K562 (cell line): ENCODE data around the gene FSCN2. TPM values are rescaled to one million over a fixed set of nuclear protein-coding genes. Genes with fewer than 3 reads are reported as not detected.
A peak's percentile ranks its signal among the peaks of the same experiment; 100 is the strongest.

ENCODE experiments used
- CTBP1 ChIP-seq: fragments of 450-650 bp; IDR thresholded peaks from 2 replicates; pipeline ENCODE4 v1.6.1; 2016; ENCODE audit warnings: borderline replicate concordance
- EGR1 ChIP-seq: fragments of 450-650 bp; conservative IDR thresholded peaks from 2 replicates; pipeline ENCODE4 v1.6.1; 2017; ENCODE audit warnings: mild to moderate bottlenecking
- FOXA3 ChIP-seq, 2 experiments: fragments of 450-650 bp in 1 of 2; sonication (generic) in 1 of 2; formaldehyde crosslinking; IDR thresholded peaks in 1 of 2; conservative IDR thresholded peaks in 1 of 2; 2 replicates each; pipeline versions ENCODE4 v1.4.0 to v1.8.0; 2020 to 2022; ENCODE audit warnings: mild to moderate bottlenecking in 2 of 2, missing genetic modification reagents in 1 of 2
- GABPB1 ChIP-seq: sonication (generic); formaldehyde crosslinking; IDR thresholded peaks from 2 replicates; pipeline ENCODE4 v1.8.0; 2022; ENCODE audit warnings: mild to moderate bottlenecking, missing genetic modification reagents
- HMGN3 ChIP-seq: IDR thresholded peaks from 2 replicates; pipeline ENCODE4 v1.6.1; 2011; ENCODE audit warnings: borderline replicate concordance, low read depth, mild to moderate bottlenecking, mixed read lengths, low read length; ENCODE audit not compliant: insufficient read length; ENCODE audit errors: extremely low read depth
- KLF6 ChIP-seq: fragments of 250-450 bp; sonication (Bioruptor Pico); IDR thresholded peaks from 2 replicates; pipeline ENCODE4 v1.4.0; 2020; ENCODE audit warnings: mild to moderate bottlenecking, moderate library complexity, borderline replicate concordance
- POLR2A ChIP-seq: fragments of 450-650 bp; conservative IDR thresholded peaks from 2 replicates; pipeline ENCODE4 v1.6.1; 2016
- POLR2G ChIP-seq: fragments of 200-400 bp; formaldehyde crosslinking; IDR thresholded peaks from 2 replicates; pipeline ENCODE4 v1.6.1; 2017; ENCODE audit warnings: low read depth, mild to moderate bottlenecking, antibody characterized with exemption, low read length, moderate library complexity
- RAD21 ChIP-seq, 2 experiments: fragments of 250-450 bp in 1 of 2; fragments of 450-650 bp in 1 of 2; sonication (Bioruptor Pico) in 1 of 2; formaldehyde crosslinking in 1 of 2; IDR thresholded peaks in 1 of 2; conservative IDR thresholded peaks in 1 of 2; 2 replicates each; pipeline versions ENCODE4 v1.4.0 to v1.8.0; 2020 to 2022; ENCODE audit warnings: mild to moderate bottlenecking in 2 of 2, moderate library complexity in 1 of 2
- SIN3B ChIP-seq: fragments of 450-650 bp; IDR thresholded peaks from 2 replicates; pipeline ENCODE4 v1.6.1; 2017; ENCODE audit warnings: low read depth, mild to moderate bottlenecking, moderate library complexity
- SOX6 ChIP-seq: fragments of 450-650 bp; IDR thresholded peaks from 2 replicates; pipeline ENCODE4 v1.6.1; 2014; ENCODE audit warnings: mild to moderate bottlenecking
- ZBED1 ChIP-seq: IDR thresholded peaks from 2 replicates; pipeline ENCODE4 v1.6.1; 2014
- ZSCAN32 ChIP-seq: fragments of 450-650 bp; formaldehyde crosslinking; IDR thresholded peaks from 2 replicates; pipeline ENCODE4 v1.4.0; 2020; ENCODE audit warnings: mild to moderate bottlenecking, moderate library complexity
- polyA plus RNA-seq, 8 experiments: library from polyadenylated mRNA; depleted of rRNA in 4 of 8; stranded (reverse) in 5 of 8; unstranded in 3 of 8; fragments of >200 nt; fragmentation: Nextera tagmentation in 2 of 8; fragmentation: Illumina TruSeq in 1 of 8; extraction: Ambion mirVana in 2 of 8; extraction: Trizol in 1 of 8; gene quantifications; 2 replicates each; pipeline versions ENCODE4 v1.2.1 to v1.2.3, GENCODE V29; 2011 to 2014; ENCODE audit warnings: inconsistent platforms in 1 of 8, missing spikeins in 1 of 8
- total RNA-seq, 7 experiments: library from RNA; depleted of rRNA in 6 of 7; stranded (reverse); fragments of >200 nt in 6 of 7; fragmentation: Illumina TruSeq in 2 of 7; extraction: Trizol in 2 of 7; gene quantifications; 2 replicates each; pipeline versions ENCODE4 v1.2.1 to v1.2.3, GENCODE V29; 2011 to 2021; ENCODE audit warnings: low replicate concordance in 1 of 7
- TF ChIP-seq, protein P1 (sequence below), 2 experiments: fragments of 450-650 bp; formaldehyde crosslinking in 1 of 2; IDR thresholded peaks; 2 replicates each; pipeline versions ENCODE4 v1.4.0 to v1.6.1; 2014 to 2020; ENCODE audit warnings: mild to moderate bottlenecking in 2 of 2, borderline replicate concordance in 1 of 2, low read depth in 1 of 2
- TF ChIP-seq, protein P2 (sequence below): sonication (generic); formaldehyde crosslinking; IDR thresholded peaks from 2 replicates; pipeline ENCODE4 v1.8.0; 2023; ENCODE audit warnings: mild to moderate bottlenecking, missing genetic modification reagents

The FSCN2 gene
- total and polyA plus RNA-seq, 9 of the 15 experiments (the other 6 are each of a cell fraction or from before 2014, with no cell fraction given): 0.08 TPM; not detected in 8

DNA sequence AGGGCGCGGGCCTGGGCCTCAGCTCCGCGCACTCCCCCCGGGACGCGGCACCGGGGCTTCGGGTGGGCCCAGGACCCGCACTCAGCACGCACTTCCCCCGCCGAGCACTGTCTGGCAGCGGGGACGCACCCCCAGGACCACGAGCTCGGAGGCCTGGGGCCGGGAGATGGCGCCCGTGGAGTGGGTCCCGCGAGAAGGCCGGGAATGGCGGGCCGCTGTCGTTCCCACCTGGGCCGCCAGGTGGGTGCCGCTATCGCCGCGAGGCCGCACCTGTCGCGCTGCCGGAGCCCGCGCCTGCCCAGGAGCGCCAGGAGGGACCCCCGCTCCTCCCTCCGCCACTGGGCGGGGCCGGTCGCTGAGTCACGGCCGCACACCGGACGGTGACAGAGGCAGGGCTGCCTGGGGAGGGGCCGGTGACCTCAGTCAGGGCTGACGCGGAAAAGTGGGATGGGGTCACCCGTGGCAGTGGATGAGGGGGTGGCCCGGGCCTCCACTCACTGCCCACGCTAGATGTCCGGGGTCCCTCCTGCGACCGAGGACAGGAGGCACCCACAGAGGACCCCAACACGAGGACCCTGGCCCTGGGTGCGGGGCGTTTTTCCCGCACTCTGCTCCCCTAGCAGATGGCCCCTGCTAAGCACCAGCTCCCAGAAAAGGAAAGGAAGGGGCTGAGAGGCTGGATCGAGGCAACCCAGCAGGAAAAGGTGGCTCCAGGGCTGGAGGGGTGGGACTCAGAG is 8.7 kb upstream of the FSCN2 start (continued):
- TF ChIP-seq, protein P1, sequence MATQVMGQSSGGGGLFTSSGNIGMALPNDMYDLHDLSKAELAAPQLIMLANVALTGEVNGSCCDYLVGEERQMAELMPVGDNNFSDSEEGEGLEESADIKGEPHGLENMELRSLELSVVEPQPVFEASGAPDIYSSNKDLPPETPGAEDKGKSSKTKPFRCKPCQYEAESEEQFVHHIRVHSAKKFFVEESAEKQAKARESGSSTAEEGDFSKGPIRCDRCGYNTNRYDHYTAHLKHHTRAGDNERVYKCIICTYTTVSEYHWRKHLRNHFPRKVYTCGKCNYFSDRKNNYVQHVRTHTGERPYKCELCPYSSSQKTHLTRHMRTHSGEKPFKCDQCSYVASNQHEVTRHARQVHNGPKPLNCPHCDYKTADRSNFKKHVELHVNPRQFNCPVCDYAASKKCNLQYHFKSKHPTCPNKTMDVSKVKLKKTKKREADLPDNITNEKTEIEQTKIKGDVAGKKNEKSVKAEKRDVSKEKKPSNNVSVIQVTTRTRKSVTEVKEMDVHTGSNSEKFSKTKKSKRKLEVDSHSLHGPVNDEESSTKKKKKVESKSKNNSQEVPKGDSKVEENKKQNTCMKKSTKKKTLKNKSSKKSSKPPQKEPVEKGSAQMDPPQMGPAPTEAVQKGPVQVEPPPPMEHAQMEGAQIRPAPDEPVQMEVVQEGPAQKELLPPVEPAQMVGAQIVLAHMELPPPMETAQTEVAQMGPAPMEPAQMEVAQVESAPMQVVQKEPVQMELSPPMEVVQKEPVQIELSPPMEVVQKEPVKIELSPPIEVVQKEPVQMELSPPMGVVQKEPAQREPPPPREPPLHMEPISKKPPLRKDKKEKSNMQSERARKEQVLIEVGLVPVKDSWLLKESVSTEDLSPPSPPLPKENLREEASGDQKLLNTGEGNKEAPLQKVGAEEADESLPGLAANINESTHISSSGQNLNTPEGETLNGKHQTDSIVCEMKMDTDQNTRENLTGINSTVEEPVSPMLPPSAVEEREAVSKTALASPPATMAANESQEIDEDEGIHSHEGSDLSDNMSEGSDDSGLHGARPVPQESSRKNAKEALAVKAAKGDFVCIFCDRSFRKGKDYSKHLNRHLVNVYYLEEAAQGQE (IDR thresholded peaks at IDR 0.05; ENCODE audit: borderline replicate concordance): no peak; the same call in 1 of the 2 replicates
- TF ChIP-seq, protein P1 (CRISPR knock-in tag; IDR thresholded peaks at IDR 0.05; ENCODE audit: low read depth): 0 out of 2 replicates have a peak, but pooled peaks have one; percentile 22
- TF ChIP-seq POLR2G: peak; percentile 79
- TF ChIP-seq, protein P2, sequence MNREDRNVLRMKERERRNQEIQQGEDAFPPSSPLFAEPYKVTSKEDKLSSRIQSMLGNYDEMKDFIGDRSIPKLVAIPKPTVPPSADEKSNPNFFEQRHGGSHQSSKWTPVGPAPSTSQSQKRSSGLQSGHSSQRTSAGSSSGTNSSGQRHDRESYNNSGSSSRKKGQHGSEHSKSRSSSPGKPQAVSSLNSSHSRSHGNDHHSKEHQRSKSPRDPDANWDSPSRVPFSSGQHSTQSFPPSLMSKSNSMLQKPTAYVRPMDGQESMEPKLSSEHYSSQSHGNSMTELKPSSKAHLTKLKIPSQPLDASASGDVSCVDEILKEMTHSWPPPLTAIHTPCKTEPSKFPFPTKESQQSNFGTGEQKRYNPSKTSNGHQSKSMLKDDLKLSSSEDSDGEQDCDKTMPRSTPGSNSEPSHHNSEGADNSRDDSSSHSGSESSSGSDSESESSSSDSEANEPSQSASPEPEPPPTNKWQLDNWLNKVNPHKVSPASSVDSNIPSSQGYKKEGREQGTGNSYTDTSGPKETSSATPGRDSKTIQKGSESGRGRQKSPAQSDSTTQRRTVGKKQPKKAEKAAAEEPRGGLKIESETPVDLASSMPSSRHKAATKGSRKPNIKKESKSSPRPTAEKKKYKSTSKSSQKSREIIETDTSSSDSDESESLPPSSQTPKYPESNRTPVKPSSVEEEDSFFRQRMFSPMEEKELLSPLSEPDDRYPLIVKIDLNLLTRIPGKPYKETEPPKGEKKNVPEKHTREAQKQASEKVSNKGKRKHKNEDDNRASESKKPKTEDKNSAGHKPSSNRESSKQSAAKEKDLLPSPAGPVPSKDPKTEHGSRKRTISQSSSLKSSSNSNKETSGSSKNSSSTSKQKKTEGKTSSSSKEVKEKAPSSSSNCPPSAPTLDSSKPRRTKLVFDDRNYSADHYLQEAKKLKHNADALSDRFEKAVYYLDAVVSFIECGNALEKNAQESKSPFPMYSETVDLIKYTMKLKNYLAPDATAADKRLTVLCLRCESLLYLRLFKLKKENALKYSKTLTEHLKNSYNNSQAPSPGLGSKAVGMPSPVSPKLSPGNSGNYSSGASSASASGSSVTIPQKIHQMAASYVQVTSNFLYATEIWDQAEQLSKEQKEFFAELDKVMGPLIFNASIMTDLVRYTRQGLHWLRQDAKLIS (CRISPR knock-in tag): peak; percentile 71; the same call in 1 of the 2 replicates
- TF ChIP-seq ZSCAN32 (CRISPR knock-in tag): no peak
- TF ChIP-seq HMGN3: peak; percentile 52
- TF ChIP-seq CTBP1: peak; percentile 89
- peak in 1 of 2 experiments; percentile 30; a peak in 2 of 4 replicates for TF ChIP-seq RAD21 (CRISPR knock-in tag; conservative IDR thresholded peaks at IDR 0.05 in 1 of 2, IDR thresholded peaks at IDR 0.05 in 1 of 2)
- TF ChIP-seq EGR1: peak; percentile 75
- peak in 1 of 2 experiments; percentile 31; a peak in 1 of 4 replicates for TF ChIP-seq FOXA3 (CRISPR knock-in tag; conservative IDR thresholded peaks at IDR 0.05 in 1 of 2, IDR thresholded peaks at IDR 0.05 in 1 of 2)
- peak; percentile 32; the same call in 1 of the 2 replicates for TF ChIP-seq GABPB1 (CRISPR knock-in tag)
- peak; percentile 77; the same call in 1 of the 2 replicates for TF ChIP-seq ZBED1
- peak; percentile 1; the same call in 1 of the 2 replicates for TF ChIP-seq SIN3B
- TF ChIP-seq POLR2A: 0 out of 2 replicates have a peak, but pooled peaks have one; percentile 30
- no peak for TF ChIP-seq KLF6 (CRISPR knock-in tag)
- 0 out of 2 replicates have a peak, but pooled peaks have one; percentile 19 for TF ChIP-seq SOX6
